Endothelial cell of umbilical vein (primary cell): Measurements from ENCODE around the gene PRRC2A. TPM values are rescaled to one million over a fixed set of nuclear protein-coding genes. Genes with fewer than 3 reads are reported as not detected.

Experiments
- BruUV-seq: library from RNA; stranded (reverse); fragments of 400-500 nt; replicated peaks from 2 replicates; lab custom pipeline; 2021; lab: Mats Ljungman, UMichigan
- CTCF ChIA-PET: fragments of 300-600, 350-600 bp; sonication (Branson Sonifier 250); formaldehyde crosslinking; loops from one replicate; lab custom pipeline; 2021; ENCODE audit warnings: antibody characterized with exemption, inconsistent platforms; lab: Charles Lee
- POLR2A ChIA-PET: fragments of 300-600, 350-600 bp; sonication (Branson Sonifier 250); formaldehyde crosslinking; loops from one replicate; lab custom pipeline; 2021; ENCODE audit warnings: antibody characterized with exemption, inconsistent platforms; lab: Charles Lee
- DNase-seq: peaks from one replicate; pipeline ENCODE4 v3.0.0-alpha.2; 2011; ENCODE audit warnings: low read depth, low spot score
- FAIRE-seq: peaks from 2 replicates; lab custom pipeline; 2011; peaks lifted over from hg19 to GRCh38; lab: Jason Lieb, UNC
- H2AFZ ChIP-seq: 2 replicates; pipeline ENCODE4 v1.6.0; 2012; ENCODE audit warnings: low read depth, low read length, control low read depth, inconsistent platforms
- H3K27ac ChIP-seq: 2 replicates; pipeline ENCODE4 v1.5.1; 2011; ENCODE audit warnings: low read depth, mild to moderate bottlenecking, control low read depth, low read length, moderate library complexity; ENCODE audit not compliant: insufficient read depth
- H3K27me3 ChIP-seq, 2 experiments: 2 replicates each; pipeline versions ENCODE4 v1.6.0 to v1.6.1; 2011; ENCODE audit warnings: low read length in 2 of 2, mixed read lengths in 1 of 2; ENCODE audit not compliant: control insufficient read depth in 2 of 2, insufficient read depth in 2 of 2
- H3K36me3 ChIP-seq, 2 experiments: 2 replicates in 1 of 2; 3 replicates in 1 of 2; pipeline ENCODE4 v1.5.1; 2011; ENCODE audit warnings: low read length in 2 of 2, mild to moderate bottlenecking in 1 of 2, moderate library complexity in 1 of 2; ENCODE audit not compliant: control insufficient read depth in 2 of 2, insufficient read depth in 2 of 2; ENCODE audit errors: extremely low read depth in 1 of 2
- H3K4me1 ChIP-seq: 3 replicates; pipeline ENCODE4 v1.5.1; 2011; ENCODE audit warnings: mild to moderate bottlenecking, low read length; ENCODE audit not compliant: control insufficient read depth, insufficient read depth; ENCODE audit errors: extremely low read depth
- H3K4me2 ChIP-seq: 2 replicates; pipeline ENCODE4 v1.6.1; 2011; ENCODE audit warnings: low read length, control low read depth, mixed read lengths; ENCODE audit not compliant: insufficient read depth
- H3K4me3 ChIP-seq, 3 experiments: fragments of 200-600 bp in 1 of 3; sonication (generic), shearing (Covaris generic) in 1 of 3; replicated peaks in 1 of 3; 2 replicates each; pipeline ENCODE4 v1.5.1; 2011 to 2016; ENCODE audit warnings: control low read depth in 3 of 3, low read length in 3 of 3, mild to moderate bottlenecking in 2 of 3, inconsistent platforms in 1 of 3, low read depth in 1 of 3, moderate library complexity in 1 of 3; ENCODE audit not compliant: insufficient read depth in 1 of 3
- H3K79me2 ChIP-seq: 2 replicates; pipeline ENCODE4 v1.6.0; 2012; ENCODE audit warnings: low read length, inconsistent platforms; ENCODE audit not compliant: control insufficient read depth, insufficient read depth
- H3K9ac ChIP-seq: replicated peaks from 2 replicates; pipeline ENCODE3; 2011; ENCODE audit warnings: low read length, control low read depth; ENCODE audit not compliant: insufficient read depth; ENCODE audit errors: extremely low read depth
- H3K9me1 ChIP-seq: replicated peaks from 3 replicates; pipeline ENCODE4 v1.6.0; 2011; ENCODE audit warnings: mild to moderate bottlenecking, low read length; ENCODE audit not compliant: control insufficient read depth, insufficient read depth; ENCODE audit errors: extremely low read depth
- H3K9me3 ChIP-seq: replicated peaks from 2 replicates; pipeline ENCODE4 v1.5.1; 2012; ENCODE audit warnings: low read length, inconsistent platforms; ENCODE audit not compliant: control insufficient read depth, insufficient read depth
- H4K20me1 ChIP-seq: replicated peaks from 2 replicates; pipeline ENCODE3; 2011; ENCODE audit warnings: mild to moderate bottlenecking, low read length; ENCODE audit not compliant: control insufficient read depth, insufficient read depth; ENCODE audit errors: extremely low read depth
- CTCF ChIP-seq, 2 donors: IDR thresholded peaks; 1 replicate in 1 of 2; 2 replicates in 1 of 2; pipeline ENCODE4 v1.5.1; 2011; ENCODE audit warnings: low read length in 2 of 2, mild to moderate bottlenecking in 2 of 2, moderate library complexity in 2 of 2, control low read depth in 1 of 2, inconsistent platforms in 1 of 2, low read depth in 1 of 2; ENCODE audit not compliant: insufficient read depth in 1 of 2; ENCODE audit errors: extremely low read depth in 1 of 2
- JUN ChIP-seq: IDR thresholded peaks from 2 replicates; pipeline ENCODE4 v1.6.1; 2011; ENCODE audit warnings: borderline replicate concordance, low read depth; ENCODE audit not compliant: insufficient read length, insufficient read depth
- dilution Hi-C: fragments of 300-500 bp; cut with MboI; formaldehyde crosslinking; loops from one replicate; pipeline ENCODE4 v1.15.0; 2019; ENCODE audit warnings: low sequenced_read_pairs; ENCODE audit not compliant: extremely low pct_ligation_motif_present
- intact Hi-C: fragments of 100-400 bp; cut with micrococcal nuclease; formaldehyde crosslinking; loops from one replicate; pipeline ENCODE4 v1.10.0; 2022
- polyA plus RNA-seq, 4 experiments: library from polyadenylated mRNA; depleted of rRNA in 3 of 4; stranded (reverse) in 3 of 4; unstranded in 1 of 4; fragments of >200 nt; gene quantifications; 2 replicates each; pipeline versions ENCODE4 v1.2.1 to v1.2.3, GENCODE V29; 2011 to 2012; ENCODE audit warnings: missing spikeins in 1 of 4
- total RNA-seq: library from RNA; stranded (reverse); gene quantifications from 2 replicates; pipeline ENCODE4 v1.2.3, GENCODE V29; 2021

Gene PRRC2A
- total and polyA plus RNA-seq, 2 donors (not counting 3 experiments of a cell fraction or from before 2014, with no cell fraction given): 88.4 to 229 TPM

GRCh38 chr6:31680226-31681134, 60.0 kb downstream of the PRRC2A start, which contains the start of gene LY6G5C:
Gene LY6G5C, minus strand, starts transcription at chr6:31681067. Its CDS starts 694 bp downstream, at chr6:31680373.
- dilution Hi-C loops: no loop called here
- peak within 1 kb of the TSS; percentile 30 for H3K9ac ChIP-seq

More at GRCh38 chr6:31680226-31681134, 60.0 kb downstream of the PRRC2A start, which contains the start of gene LY6G5C:
- ChIA-PET CTCF (interaction anchor here (0.6 to 3.5 kb wide), 19 partner anchors 9 to 272 kb away, joined by 3 to 44 read pairs (median 4); partner anchors contain the start of genes ABHD16A, DDAH2, HSPA1B and MSH5), POLR2A (interaction anchor here (0.6 to 0.8 kb wide), 2 partner anchors 57 to 149 kb away, joined by 3 to 7 read pairs; no protein-coding TSS in a partner anchor)
- Histone ChIP-seq H3K79me2 (no peaks in the 10 kb centered on the region), H3K9me1 (no peaks in the 10 kb centered on the region), H3K9me3 (no peaks in the 10 kb centered on the region), H3K4me1 (peaks cover 8% of the 10 kb centered on the region), H3K4me2 (peak within 1 kb of the TSS; percentile 65), H4K20me1 (no peaks in the 10 kb centered on the region), H3K27me3 (no peaks in the 10 kb centered on the region), H3K36me3 (no peaks in the 10 kb centered on the region), H3K27ac (peak within 1 kb of the TSS; percentile 18), H2AFZ (peak within 1 kb of the TSS; percentile 94), H3K4me3 (peak within 1 kb of the TSS; percentile 18 to 59 (median 47))
- intact Hi-C loops: loop anchor here (1.0 to 2.0 kb wide), 10 partner anchors 14 to 272 kb away; partner anchors contain the start of genes ABHD16A, CSNK2B, DDAH2 and NFKBIL1
- no peak for TF ChIP-seq JUN
- TF ChIP-seq CTCF (IDR thresholded peaks at IDR 0.05; ENCODE audit: extremely low read depth in 1 of 2, insufficient read depth in 1 of 2, low read depth in 1 of 2, low read length in 2 of 2): peak; percentile 60 to 66
- FAIRE-seq (peak; percentile 84), DNase-seq (peak; percentile 81)
- no TSS peak for BruUV-seq
